ENCODE measurements around the gene PDILT. TPM values are rescaled to one million over a fixed set of nuclear protein-coding genes. Genes with fewer than 3 reads are reported as not detected.

Gene PDILT
- total RNA-seq, result not detected in 2 replicates

GRCh38 chr16:20404637-20405036, at the start of gene PDILT:
Gene PDILT (minus strand): TSS chr16:20404737. CDS start chr16:20399300, 5,437 bp downstream.

GRCh38 chr16:20451364-20451763, 46.8 kb upstream of the PDILT start, which contains the start of gene ACSM2A:
Gene ACSM2A (plus strand): TSS chr16:20451521. CDS start chr16:20460115, 8,594 bp downstream.

GRCh38 chr16:20409398-20410120, 5.0 kb upstream of the PDILT start, which contains the start of gene ACSM5:
Gene ACSM5 (plus strand): TSS chr16:20409534. CDS start chr16:20411485, 1,951 bp downstream.

GRCh38 chr16:20352615-20353014, 51.9 kb downstream of the PDILT start, which contains the start of gene UMOD:
Gene UMOD (minus strand): TSS chr16:20352715. CDS start chr16:20350737, 1,978 bp downstream.

GRCh38 chr16:20327444-20328041, 77.0 kb downstream of the PDILT start, which contains the start of gene GP2:
Gene GP2 (minus strand): TSS chr16:20327513. CDS start chr16:20326431, 1,082 bp downstream.

Other genes starting within 250 kb of the PDILT start
- not detected in 2 replicates for gene GP2, start 77.2 kb downstream of the PDILT start, total RNA-seq
- gene UMOD, start 52.0 kb downstream of the PDILT start, total RNA-seq, result not detected in 2 replicates
- 1.9 TPM in 1 of 2 replicates, not detected in the other for gene ACSM5, start 4.8 kb upstream of the PDILT start, total RNA-seq
- not detected in 2 replicates for gene ACSM2A, start 46.8 kb upstream of the PDILT start, total RNA-seq
- gene ACSM2B, start 171.6 kb upstream of the PDILT start, total RNA-seq, result not detected in 2 replicates